Mucosa of descending colon (tissue), 3 donors: ENCODE data around the gene DAPL1. TPM values are rescaled to one million over a fixed set of nuclear protein-coding genes. Genes with fewer than 3 reads are reported as not detected.

Experiments used
- ATAC-seq: fragments of 200-7000 bp; cut with Tn5 transposase; one replicate; pipeline ENCODE4 v1.9.1; 2020; ENCODE audit warnings: mild to moderate bottlenecking, moderate library complexity
- DNase-seq, 3 donors: peaks; one replicate each; pipeline ENCODE4 v3.0.0-alpha.2; 2020
- H3K36me3 ChIP-seq: fragments of 200-600 bp; one replicate; pipeline ENCODE4 v1.8.0; 2021; ENCODE audit warnings: low read depth, mild to moderate bottlenecking
- H3K4me1 ChIP-seq: fragments of 200-600 bp; one replicate; pipeline ENCODE4 v1.8.0; 2021; ENCODE audit warnings: low read depth, mild to moderate bottlenecking
- H3K4me3 ChIP-seq: fragments of 200-600 bp; one replicate; pipeline ENCODE4 v1.8.0; 2021; ENCODE audit warnings: mild to moderate bottlenecking
- H3K9me3 ChIP-seq: fragments of 200-600 bp; one replicate; pipeline ENCODE4 v1.8.0; 2021; ENCODE audit warnings: mild to moderate bottlenecking
- CTCF ChIP-seq: fragments of 200-600 bp; IDR thresholded peaks from one replicate; pipeline ENCODE4 v1.8.0; 2022; ENCODE audit warnings: antibody characterized with exemption, mild to moderate bottlenecking
- intact Hi-C, 2 donors: fragments of 100-400 bp; cut with DNase I in 1 of 2; cut with micrococcal nuclease in 1 of 2; formaldehyde crosslinking; loops; one replicate each; pipeline versions ENCODE4 v1.11.0 to v1.11.1; 2022; cut with DNase I, micrococcal nuclease
- total RNA-seq, 3 donors: library from RNA; stranded (reverse); fragmentation: NEBNext Ultra II Directional in 2 of 3; extraction: Animal tissue kit (Norgen Biotek cat#: 25700) in 2 of 3; gene quantifications; one replicate each; pipeline versions ENCODE4 v1.2.1 to v1.2.4, GENCODE V29; 2021 to 2023
- donor health status: DM: no; HTN: no; CAD: no; lungs with moderate emphysema.
- donor health status: DM: no; HTN: no; CAD: no.
- donor health status: DM: no; HTN: yes; CAD: no.

The DAPL1 gene
- total RNA-seq, 3 donors from 2014 or later, result 1.2 TPM; not detected in 2

- Histone ChIP-seq H3K4me1 (no peaks in the 10 kb centered on the region), H3K4me3 (no peak overlapping the region), H3K9me3 (no peaks in the 10 kb centered on the region), H3K36me3 (no peaks in the 10 kb centered on the region)
- TF ChIP-seq CTCF, result no peak
- intact Hi-C loops, result no loop called here
- ATAC-seq, result no peak
- DNase-seq, result no peak
Measured at GRCh38 chr2:158826965-158827364, 31.8 kb downstream of the DAPL1 start.

- ATAC-seq, result no peak
- no peak overlapping the region for H3K4me3 ChIP-seq
- no peak for TF ChIP-seq CTCF
Measured at GRCh38 chr2:158828378-158829164, 33.5 kb downstream of the DAPL1 start.

GRCh38 chr2:158829167-158829566 lies 34.0 kb downstream of the DAPL1 start:
- H3K9me3 ChIP-seq, result no peaks in the 10 kb centered on the region
- intact Hi-C loops, result no loop called here
- no peak for TF ChIP-seq CTCF
- H3K4me1 ChIP-seq, result no peaks in the 10 kb centered on the region
- ATAC-seq (no peak), DNase-seq (no peak)
- H3K4me3 ChIP-seq, result no peak overlapping the region
- no peaks in the 10 kb centered on the region for H3K36me3 ChIP-seq

More at GRCh38 chr2:158828378-158829164, 33.5 kb downstream of the DAPL1 start:
- no peak for DNase-seq
- no peaks in the 10 kb centered on the region for H3K4me1 ChIP-seq
- H3K36me3 ChIP-seq, result no peaks in the 10 kb centered on the region
- no peaks in the 10 kb centered on the region for H3K9me3 ChIP-seq
- intact Hi-C loops, result no loop called here

- Histone ChIP-seq H3K36me3 (no peaks in the 10 kb centered on the region), H3K4me1 (no peaks in the 10 kb centered on the region), H3K4me3 (no peak overlapping the region), H3K9me3 (no peaks in the 10 kb centered on the region)
- no peak for DNase-seq
- intact Hi-C loops, result no loop called here
- no peak for TF ChIP-seq CTCF
- no peak for ATAC-seq
Measured at GRCh38 chr2:158830201-158830600, 35.1 kb downstream of the DAPL1 start.

- ATAC-seq, result no peak
- intact Hi-C loops, result no loop called here
Measured at GRCh38 chr2:158835431-158835830, 40.3 kb downstream of the DAPL1 start.

More at GRCh38 chr2:158835431-158835830, 40.3 kb downstream of the DAPL1 start:
- Histone ChIP-seq H3K9me3 (no peaks in the 10 kb centered on the region), H3K4me3 (no peak overlapping the region), H3K36me3 (no peaks in the 10 kb centered on the region), H3K4me1 (no peaks in the 10 kb centered on the region)
- TF ChIP-seq CTCF, result no peak
- no peak for DNase-seq
